Putamen (tissue), 1 donor: ENCODE measurements around the gene CNKSR3.

Source experiments
- DNase-seq: peaks from one replicate; pipeline ENCODE4 v3.0.0-alpha.2; 2016; ENCODE audit warnings: low spot score

The CNKSR3 gene

GRCh38 chr6:154381548-154381947 is 128.9 kb downstream of the CNKSR3 start:
- DNase-seq = no peak

- no peak for DNase-seq
Observed at GRCh38 chr6:154380741-154381140, 129.7 kb downstream of the CNKSR3 start.

DNA sequence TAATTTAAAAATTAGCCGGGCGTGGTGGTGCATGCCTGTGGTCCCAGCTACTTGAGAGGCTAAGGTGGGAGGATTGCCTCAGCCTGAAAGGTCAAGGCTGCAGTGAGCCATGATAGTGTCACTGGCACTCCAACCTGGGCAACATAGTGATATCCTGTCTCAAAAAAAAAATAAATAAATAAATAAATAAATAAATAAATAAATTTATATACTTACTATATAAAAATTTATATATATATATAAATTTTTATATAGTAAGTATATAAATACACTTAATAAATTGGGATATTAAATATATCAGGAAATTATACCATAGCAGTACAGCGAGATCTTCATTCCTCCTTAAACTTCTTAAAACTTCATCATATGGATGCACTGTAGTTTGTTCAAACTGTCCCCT is 130.9 kb downstream of the CNKSR3 start:
- no peak for DNase-seq

GRCh38 chr6:154378518-154378917 is 132.0 kb downstream of the CNKSR3 start:
- DNase-seq = no peak

GRCh38 chr6:154377726-154378125 is 132.8 kb downstream of the CNKSR3 start:
- DNase-seq = no peak

- DNase-seq = no peak
Observed at GRCh38 chr6:154373971-154374370, 136.5 kb downstream of the CNKSR3 start.

DNA sequence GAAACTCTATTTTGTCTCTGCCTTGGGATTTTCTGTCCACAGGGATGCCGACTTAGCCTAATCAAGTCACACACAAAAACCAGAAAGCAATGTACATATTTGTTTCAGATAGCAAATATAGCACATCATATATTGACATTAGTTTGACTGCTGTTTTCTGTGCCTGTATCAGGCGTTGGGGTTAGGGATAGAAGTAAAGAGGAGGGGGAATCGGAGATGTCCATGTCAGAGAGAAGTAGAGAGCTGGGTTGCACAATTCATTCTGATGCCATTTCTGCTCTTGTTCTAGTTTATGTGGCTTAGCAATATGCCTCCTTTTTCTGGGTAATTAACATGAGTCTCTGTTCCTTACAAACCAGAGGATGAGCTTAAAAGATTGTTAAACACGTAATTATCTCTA is 139.2 kb downstream of the CNKSR3 start:
- DNase-seq = no peak

- peak; percentile 42 for DNase-seq
Observed at GRCh38 chr6:154370545-154370944, 139.9 kb downstream of the CNKSR3 start.

DNA sequence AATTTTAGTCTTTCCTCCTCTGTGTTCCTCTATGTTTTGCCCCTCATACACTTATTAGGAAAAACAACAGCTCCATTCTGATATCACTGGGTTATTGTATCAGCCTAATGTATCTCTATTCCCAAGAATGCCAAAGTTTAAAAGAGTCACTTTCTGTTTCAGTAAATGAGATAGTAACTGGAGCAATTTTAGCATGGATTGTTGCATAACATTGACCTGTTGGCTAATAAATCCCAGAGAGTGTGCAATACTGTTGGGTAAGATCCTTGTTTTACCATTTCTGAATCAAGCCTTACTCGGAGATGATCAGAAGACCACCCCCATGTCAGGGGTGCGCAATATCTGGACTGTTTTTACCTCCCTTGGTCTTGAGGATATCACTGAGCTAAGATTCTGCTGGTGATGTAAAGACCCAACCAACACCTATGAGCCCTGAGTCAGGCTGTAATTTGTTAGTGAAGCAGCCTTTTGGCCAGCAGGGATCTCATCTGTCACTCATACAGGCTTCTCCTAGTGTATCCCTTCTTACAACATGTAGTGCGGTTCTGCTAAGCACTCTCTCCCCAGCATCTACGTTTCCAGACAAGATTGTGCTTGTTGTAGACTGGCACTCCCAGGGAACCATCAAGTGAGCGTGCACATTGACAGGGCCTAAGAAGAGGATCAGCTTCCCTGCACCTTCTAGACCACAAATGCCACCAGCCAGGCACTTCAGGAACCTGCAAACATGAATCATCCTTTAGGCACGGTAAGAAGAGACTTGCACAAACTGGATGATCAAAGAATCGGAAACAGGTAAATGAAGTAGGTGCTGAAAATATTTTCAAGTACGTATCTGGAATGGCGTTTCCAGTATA is 142.4 kb downstream of the CNKSR3 start:
- DNase-seq = no peak

DNA sequence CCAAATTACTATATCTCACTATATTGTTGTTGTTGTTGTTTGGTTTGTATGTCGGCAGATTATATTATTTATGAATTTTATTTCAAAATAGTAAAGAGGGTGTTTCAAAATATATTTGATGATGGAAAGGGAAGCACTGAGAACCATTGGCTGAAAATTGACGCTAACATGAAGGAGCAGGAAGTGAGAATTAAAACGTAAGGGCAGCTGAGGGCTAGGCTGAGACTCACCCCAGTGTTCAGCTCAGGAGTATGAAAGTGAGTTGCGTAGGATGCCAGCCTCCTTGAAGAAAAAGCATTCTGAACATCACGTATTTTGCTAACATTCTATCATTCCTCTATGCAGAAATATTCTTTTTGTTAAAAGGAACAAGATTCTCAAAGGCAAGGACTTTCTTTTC is 143.1 kb downstream of the CNKSR3 start:
- DNase-seq = no peak

- no peak for DNase-seq
Observed at GRCh38 chr6:154363821-154364220, 146.7 kb downstream of the CNKSR3 start.

DNA sequence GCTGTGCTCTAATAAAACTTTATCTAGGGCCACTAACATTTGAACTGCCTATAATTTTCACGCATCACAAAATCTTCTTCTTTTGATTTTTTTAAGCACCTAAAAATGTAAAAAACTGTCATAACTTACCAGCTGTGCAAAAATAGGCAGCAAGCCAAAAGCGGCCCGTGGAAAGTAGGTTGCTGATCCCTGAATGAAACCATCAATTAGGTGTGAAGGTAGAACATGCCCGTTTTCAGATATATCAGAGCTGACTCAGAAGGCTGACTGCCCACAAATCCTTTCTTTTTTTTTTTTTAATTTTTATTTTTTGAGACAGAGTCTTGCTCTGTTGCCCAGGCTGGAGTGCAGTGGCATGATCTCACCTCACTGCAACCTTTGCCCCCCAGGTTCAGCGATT is 149.0 kb downstream of the CNKSR3 start:
- no peak for DNase-seq

GRCh38 chr6:154360476-154360875 is 150.0 kb downstream of the CNKSR3 start:
- DNase-seq = no peak

GRCh38 chr6:154359679-154360078 is 150.8 kb downstream of the CNKSR3 start:
- no peak for DNase-seq

DNA sequence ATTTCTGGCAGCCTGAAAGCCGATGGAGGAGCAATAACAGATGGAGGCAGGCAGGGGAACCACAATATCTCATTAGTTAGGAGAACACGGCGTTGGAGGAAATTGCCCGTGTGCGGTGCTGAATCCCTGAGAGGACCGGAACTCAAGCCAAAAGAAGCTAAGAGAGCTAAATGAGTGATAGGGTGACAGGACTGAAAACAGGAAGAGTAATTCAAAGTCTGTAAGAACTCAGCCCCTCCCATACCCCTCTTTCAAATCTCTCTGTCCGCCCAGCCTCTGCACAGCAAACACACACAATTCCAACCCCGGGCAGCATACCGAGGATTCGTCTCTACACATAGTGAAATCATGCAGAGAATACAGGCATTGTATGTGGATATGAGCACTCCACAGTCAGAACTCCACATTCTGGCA is 151.3 kb downstream of the CNKSR3 start:
- DNase-seq = no peak

DNA sequence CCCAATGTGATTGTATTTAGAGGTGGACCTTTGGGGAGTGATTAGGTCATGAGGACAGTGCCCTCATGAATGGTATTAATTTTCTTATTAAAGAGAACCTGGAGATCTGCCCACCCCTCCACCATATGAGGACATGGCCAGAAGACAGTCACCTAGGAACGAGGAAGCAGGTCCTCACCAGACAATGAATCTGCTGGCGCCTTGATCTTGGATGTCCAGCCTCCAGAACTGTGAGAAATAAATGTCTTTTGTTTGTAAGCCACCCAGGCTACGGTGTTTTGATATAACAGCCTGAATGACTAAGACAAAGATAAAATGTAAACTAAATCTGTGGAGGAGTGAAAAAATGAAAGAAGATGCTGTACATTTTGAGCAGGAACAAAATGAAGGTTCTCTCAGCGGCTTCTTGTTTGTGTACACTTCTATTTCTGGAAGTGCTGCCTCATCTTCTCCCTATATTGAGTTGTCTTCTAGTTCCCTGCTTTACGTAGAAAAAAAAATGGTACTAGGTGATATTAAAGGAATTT is 152.4 kb downstream of the CNKSR3 start:
- no peak for DNase-seq

DNA sequence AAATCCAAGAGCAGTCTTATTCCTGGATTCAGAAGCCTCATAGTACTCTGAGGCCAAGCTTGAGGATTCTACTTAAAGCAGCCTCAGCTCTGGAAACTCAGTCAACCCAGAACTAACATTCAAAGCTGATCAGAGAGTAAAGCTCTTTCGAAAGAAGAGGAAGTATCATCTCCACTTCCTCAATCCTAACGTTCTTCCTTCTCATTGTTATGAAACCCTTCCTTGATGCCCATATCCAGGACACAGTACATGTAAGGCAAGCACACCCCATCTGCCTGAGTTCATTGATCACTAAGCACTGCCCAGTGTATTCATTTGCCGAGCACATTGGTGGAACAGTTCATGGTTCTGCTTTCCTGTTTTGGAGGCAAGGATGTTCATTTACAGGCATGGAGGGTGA is 153.8 kb downstream of the CNKSR3 start, which contains the start of gene IPCEF1:
TSS of gene IPCEF1 (minus strand) at position 114 of the 400 bp plus-strand sequence. CDS start 90,856 bp downstream, outside the sequence.
- DNase-seq = no peak

- no peak for DNase-seq
Observed at GRCh38 chr6:154356113-154356512, 154.4 kb downstream of the CNKSR3 start.

DNA sequence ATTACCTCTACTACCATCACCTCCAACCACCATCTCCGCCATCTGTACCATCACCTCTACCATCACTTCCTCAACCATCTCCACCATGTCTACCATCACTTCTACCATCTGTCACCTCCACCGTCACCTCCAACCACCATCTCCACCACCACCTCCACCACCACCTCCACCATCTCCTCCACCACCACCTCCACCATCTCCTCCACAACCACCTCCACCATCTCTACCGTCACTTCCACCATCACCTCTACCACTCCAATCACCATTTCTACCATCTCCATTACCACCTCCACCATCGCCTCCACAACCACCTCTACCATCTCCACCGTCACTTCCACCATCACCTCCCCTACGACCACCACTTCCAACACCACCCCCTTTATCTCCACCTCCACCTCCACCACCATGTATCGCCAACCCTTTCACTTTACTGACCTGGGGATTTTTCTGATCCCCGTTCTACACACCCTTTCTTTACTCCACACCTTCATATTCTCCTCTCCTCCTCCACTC is 156.2 kb downstream of the CNKSR3 start:
- no peak for DNase-seq

- DNase-seq = no peak
Observed at GRCh38 chr6:154353626-154354025, 156.9 kb downstream of the CNKSR3 start.

GRCh38 chr6:154352898-154353585 is 157.4 kb downstream of the CNKSR3 start:
- DNase-seq = no peak

DNA sequence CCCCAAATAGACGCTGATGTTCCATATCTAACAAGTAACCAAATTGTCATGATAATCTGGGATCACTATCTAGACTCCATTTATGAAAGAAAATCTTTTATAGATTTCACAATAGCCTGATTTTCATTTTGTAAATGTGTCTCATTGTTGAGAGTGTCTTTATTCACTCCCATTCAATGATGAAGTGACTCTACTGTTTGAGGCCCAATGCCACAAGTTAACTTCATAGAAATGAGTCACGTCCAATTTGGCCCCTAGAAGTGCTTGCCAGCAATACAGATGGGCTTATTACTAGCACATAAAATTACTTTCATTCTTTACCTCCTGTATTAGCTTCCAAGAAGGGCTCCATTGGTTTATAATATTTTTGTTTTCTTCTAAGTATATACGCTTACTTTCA is 160.2 kb downstream of the CNKSR3 start:
- no peak for DNase-seq

DNA sequence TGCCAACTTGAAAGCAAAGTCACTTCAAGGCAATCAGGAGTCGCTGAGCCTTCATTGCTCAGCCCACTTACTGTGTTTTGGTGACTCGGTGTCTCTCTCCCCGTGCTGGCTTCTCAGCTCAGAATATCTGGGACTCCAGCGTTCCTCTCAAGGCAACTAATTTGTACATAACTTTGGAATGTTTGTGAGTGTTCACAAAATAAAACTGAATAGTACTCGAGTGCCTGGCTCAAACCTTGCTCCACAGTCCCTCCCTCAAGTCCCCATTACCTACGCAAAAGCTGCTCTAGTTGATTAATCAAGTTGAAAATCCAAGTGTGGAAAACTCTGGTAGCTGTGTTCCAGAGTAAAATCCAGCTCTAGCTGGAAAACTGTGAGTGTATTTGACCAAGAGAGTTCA is 162.5 kb downstream of the CNKSR3 start:
- no peak for DNase-seq
